Measurements from ENCODE around the gene HSD17B12.

DNA sequence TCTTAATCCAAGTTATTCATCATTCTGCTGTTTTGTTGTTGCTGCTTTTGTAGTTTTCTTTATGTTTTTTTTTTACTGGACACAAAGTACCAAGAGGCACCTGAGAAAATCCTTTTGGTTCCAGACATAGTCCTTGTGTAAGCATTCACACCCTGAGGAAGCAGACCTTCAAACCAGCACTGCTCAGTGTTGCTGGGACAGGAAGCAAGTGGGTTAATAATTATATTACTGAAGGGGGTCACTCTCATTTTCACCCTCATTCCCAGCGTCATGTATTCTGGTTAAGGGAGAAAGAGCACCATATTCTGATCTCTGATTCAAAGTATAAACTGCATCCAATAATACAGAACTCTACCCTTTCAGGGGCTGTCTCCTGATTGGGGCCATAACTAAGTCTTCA, 194.2 kb downstream of the HSD17B12 start:
- TF ChIP-seq, protein P1, sequence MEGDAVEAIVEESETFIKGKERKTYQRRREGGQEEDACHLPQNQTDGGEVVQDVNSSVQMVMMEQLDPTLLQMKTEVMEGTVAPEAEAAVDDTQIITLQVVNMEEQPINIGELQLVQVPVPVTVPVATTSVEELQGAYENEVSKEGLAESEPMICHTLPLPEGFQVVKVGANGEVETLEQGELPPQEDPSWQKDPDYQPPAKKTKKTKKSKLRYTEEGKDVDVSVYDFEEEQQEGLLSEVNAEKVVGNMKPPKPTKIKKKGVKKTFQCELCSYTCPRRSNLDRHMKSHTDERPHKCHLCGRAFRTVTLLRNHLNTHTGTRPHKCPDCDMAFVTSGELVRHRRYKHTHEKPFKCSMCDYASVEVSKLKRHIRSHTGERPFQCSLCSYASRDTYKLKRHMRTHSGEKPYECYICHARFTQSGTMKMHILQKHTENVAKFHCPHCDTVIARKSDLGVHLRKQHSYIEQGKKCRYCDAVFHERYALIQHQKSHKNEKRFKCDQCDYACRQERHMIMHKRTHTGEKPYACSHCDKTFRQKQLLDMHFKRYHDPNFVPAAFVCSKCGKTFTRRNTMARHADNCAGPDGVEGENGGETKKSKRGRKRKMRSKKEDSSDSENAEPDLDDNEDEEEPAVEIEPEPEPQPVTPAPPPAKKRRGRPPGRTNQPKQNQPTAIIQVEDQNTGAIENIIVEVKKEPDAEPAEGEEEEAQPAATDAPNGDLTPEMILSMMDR (conservative IDR thresholded peaks at IDR 0.05; ENCODE audit: low read depth, low read length) = no peak
- TF ChIP-seq EZH2 (IDR thresholded peaks at IDR 0.05; ENCODE audit: borderline replicate concordance, low read depth, low read length, poor library complexity, severe bottlenecking) = no peak
